Measurements from ENCODE around the gene LGI1.

- TF ChIP-seq CTCF (optimal IDR thresholded peaks at IDR 0.05 in 1 of 3, IDR thresholded peaks at IDR 0.05 in 1 of 3, conservative IDR thresholded peaks at IDR 0.05 in 1 of 3; ENCODE audit: extremely low read depth in 1 of 3, insufficient read depth in 2 of 3, low read length in 3 of 3) (no peak), EZH2 (IDR thresholded peaks at IDR 0.05; ENCODE audit: low read length) (no peak)
Measured at GRCh38 chr10:93726024-93726423, 31.7 kb upstream of the LGI1 start.

All from keratinocyte (primary cell).